ENCODE measurements around the gene FGF9.

FGF9 gene

GRCh38 chr13:21670883-21671619, at the start of gene FGF9:
FGF9 (plus strand) TSS chr13:21671073; CDS start chr13:21671913, 840 bp downstream.
- DNase-seq, result peak; percentile 67

GRCh38 chr13:21625366-21625765, 45.5 kb upstream of the FGF9 start:
- DNase-seq, result no peak

DNA sequence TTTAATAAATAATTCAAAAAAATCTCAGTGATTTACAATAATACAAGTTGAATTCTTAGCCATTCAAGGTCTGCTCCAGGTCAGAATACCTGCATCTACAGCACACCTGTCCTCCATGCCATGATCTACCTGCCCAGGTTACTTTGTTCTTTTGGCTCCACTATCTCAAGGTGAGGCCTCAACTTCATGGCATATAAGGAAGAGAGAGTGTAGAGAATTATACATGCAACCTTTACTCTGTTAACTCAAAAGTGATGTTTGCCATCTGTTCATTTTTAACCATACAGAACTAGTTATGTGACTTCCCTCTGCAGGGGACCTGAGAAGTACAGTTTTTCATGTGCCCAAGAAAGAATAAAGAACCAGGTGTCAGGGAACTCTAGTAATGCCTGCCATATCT, 38.7 kb upstream of the FGF9 start:
- DNase-seq, result no peak

GRCh38 chr13:21636656-21637055, 34.2 kb upstream of the FGF9 start:
- DNase-seq, result no peak

- peak; percentile 14 for DNase-seq
Measured at GRCh38 chr13:21637296-21637695, 33.6 kb upstream of the FGF9 start.

DNA sequence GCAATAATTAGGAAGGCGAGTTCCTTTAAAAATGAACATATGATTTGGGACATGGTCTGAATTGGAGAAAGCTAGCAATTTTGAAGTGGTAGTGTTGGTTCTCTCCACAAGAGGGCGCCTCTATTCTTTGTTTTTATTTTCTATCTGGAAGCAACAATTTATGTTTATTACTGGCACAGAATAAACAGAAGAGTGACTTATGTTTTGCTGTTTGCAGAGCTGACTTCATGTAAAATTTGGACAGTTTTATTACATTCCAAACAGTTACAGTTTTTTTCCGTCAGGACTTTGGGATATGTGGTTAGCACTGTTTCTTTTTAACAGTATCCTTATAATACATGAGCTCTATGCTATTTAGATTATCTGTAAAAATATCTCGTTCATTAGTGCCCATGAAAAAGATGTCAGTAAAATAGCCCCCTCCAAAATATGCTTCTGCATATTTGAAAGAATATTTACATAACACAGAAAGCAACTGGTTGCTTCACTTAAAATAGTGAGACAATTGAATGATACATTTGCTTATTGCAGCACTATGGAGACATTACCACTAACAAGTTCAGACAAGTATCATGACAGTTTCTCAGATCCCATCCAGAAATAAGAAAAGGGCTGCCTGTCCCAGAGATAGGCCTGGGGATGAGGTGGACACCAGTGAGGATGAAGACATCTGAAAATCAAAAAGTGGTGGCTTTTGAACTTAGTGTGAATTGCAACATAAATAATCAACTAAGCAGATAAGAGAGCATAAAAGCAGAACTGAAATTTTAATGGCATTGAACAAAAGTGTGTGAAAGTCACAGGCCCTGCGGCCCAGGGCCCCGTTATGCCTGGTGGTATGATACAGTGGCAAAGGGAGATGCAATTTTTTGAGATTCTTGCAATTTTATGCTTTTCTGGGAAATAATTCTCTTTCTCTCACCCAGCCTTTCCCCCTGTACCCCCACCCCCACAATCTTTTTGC, 32.3 kb upstream of the FGF9 start:
- peak; percentile 32 for DNase-seq

GRCh38 chr13:21639561-21639960, 31.3 kb upstream of the FGF9 start:
- no peak for DNase-seq

DNA sequence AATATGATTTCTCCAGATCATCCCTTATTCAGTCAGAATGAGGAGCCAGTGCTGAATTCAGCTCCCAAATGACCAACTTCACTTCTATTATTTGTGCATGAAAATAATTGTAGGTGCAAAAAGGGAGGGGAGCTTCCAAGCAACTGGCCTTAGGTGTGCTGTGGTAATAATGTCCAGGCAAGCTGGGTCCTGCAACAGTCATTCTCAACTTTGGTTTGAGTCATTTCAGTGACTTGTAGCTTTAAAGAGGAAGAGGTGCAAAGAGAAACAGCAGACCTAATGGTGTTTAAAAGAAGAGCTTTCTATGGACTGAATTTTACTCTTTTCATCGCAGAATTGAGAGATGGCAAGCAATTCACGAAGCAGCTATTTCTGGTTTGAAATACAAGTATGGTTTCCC, 29.2 kb upstream of the FGF9 start:
- DNase-seq, result no peak

DNA sequence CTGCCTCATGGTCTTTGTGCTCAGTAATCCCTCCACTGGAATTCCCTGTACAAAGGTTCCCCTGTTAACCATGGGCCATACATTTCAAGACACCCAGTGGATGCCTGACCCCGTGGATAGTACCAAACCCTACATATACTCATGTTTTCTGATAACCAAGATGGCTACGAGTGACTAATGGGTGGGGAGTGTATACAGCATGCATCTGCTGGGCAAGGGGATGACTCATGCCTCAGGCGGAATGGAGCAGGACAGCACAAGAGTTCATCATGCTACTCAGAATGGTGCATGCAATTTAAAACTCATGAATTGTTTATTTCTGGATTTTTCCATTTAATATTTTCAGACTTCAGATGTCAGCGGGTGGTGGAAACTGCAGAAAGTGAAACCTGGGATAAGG, 13.3 kb upstream of the FGF9 start:
- DNase-seq, result no peak

GRCh38 chr13:21659087-21659486, 11.8 kb upstream of the FGF9 start:
- no peak for DNase-seq

DNA sequence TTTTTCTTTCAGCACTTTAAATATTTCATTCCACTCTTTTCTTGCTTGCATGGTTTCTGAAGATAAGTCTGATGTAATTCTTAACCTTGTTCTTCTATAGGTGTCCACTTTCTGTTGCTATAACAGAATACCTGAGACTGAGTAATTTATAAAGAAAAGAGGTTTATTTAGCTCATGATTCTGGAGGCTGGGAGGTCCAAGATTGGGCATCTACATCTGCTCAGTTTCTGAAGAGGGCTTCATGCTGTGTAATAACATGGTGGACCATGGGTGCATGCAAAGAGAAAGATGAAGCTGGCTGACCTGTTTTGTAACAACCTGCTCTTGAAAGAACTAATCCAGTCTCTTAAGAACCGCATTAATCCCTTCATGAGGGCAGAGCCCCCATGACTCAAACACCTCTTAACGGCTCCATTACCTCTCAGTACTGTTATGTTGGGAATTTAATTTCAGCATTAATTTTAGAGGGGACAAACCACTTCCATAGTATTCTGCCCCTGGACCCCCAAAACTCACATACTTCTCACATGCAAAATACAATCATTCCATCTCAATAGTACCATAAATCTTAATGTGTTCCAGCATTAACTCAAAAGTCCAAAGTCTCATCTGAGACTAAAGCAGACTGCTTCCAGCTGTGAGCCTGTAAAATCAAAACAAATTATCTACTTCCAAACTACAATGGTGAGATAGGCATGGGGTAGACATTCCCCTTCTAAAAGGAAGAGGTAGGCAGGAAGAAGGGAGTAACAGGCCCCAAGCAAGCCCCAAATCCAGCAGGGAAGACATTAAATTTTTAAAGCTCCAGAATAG, 9.6 kb upstream of the FGF9 start:
- DNase-seq, result no peak

- DNase-seq, result no peak
Measured at GRCh38 chr13:21663197-21663596, 7.7 kb upstream of the FGF9 start.

- DNase-seq, result no peak
Measured at GRCh38 chr13:21668732-21669275, 2.1 kb upstream of the FGF9 start.

- DNase-seq, result peak; percentile 48
Measured at GRCh38 chr13:21670006-21670882, 629 bp upstream of the FGF9 start.

- no peak for DNase-seq
Measured at GRCh38 chr13:21671620-21672286, 880 bp downstream of the FGF9 start.

GRCh38 chr13:21672287-21672680, 1.4 kb downstream of the FGF9 start:
- no peak for DNase-seq

GRCh38 chr13:21672796-21673538, 2.1 kb downstream of the FGF9 start:
- DNase-seq, result no peak

DNA sequence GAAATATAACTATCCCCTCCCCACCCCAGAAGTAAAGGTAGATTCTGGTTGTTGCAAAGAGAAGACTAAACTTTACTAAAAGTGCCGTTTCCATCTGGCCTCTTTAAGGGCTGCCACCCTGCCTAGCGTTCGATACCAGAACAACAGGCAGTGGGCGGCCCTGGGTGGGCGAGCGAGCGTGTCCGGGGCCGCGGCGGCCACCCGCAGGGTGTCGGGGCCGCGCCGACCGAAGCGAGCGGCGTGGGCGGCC, 2.6 kb downstream of the FGF9 start:
- DNase-seq, result no peak

GRCh38 chr13:21673789-21674489, 3.1 kb downstream of the FGF9 start:
- DNase-seq, result no peak

- no peak for DNase-seq
Measured at GRCh38 chr13:21674490-21675009, 3.7 kb downstream of the FGF9 start.

Data from activated T-cell treated with anti-CD3 and anti-CD28 coated beads for 4 hours (primary cell).